Chondrocyte (in vitro differentiated cells): Measurements from ENCODE around the gene CHN1. TPM values are rescaled to one million over a fixed set of nuclear protein-coding genes. Genes with fewer than 3 reads are reported as not detected.

ENCODE experiments used
- DNase-seq: peaks from one replicate; pipeline ENCODE4 v3.0.0; 2021; ENCODE audit warnings: mixed read lengths, low spot score
- H3K27ac Mint-ChIP-seq: one replicate; pipeline ENCODE4 v1.8.0; 2021; ENCODE audit warnings: mild to moderate bottlenecking, moderate library complexity, mixed read lengths; ENCODE audit not compliant: unreplicated experiment
- H3K27me3 Mint-ChIP-seq: 2 replicates; pipeline ENCODE4 v1.8.0; 2021; ENCODE audit warnings: low read depth, mixed read lengths
- H3K36me3 Mint-ChIP-seq: 2 replicates; pipeline ENCODE4 v1.8.0; 2021; ENCODE audit warnings: low read depth, mixed read lengths
- H3K4me1 Mint-ChIP-seq: 2 replicates; pipeline ENCODE4 v1.8.0; 2021; ENCODE audit warnings: low read depth, mild to moderate bottlenecking, mixed read lengths
- H3K4me3 Mint-ChIP-seq: one replicate; pipeline ENCODE4 v1.8.0; 2021; ENCODE audit warnings: mild to moderate bottlenecking, moderate library complexity, mixed read lengths; ENCODE audit not compliant: unreplicated experiment
- H3K9me3 Mint-ChIP-seq: 2 replicates; pipeline ENCODE4 v1.8.0; 2021; ENCODE audit warnings: low read depth, mixed read lengths
- CTCF ChIP-seq: fragments of 200-600 bp; sonication (generic); IDR thresholded peaks from 2 replicates; pipeline ENCODE4 v1.5.0; 2021; ENCODE audit warnings: antibody characterized with exemption, mild to moderate bottlenecking, moderate library complexity
- total RNA-seq: library from RNA; stranded (reverse); gene quantifications from 3 replicates; pipeline ENCODE4 v1.2.1, GENCODE V29; 2021

The CHN1 gene
- total RNA-seq, 1 donor from 2014 or later: 23.1 TPM

- no peaks in the 10 kb centered on the region for H3K9me3 Mint-ChIP-seq
- no peaks in the 10 kb centered on the region for H3K36me3 Mint-ChIP-seq
- H3K4me3 Mint-ChIP-seq: no peak overlapping the region
- H3K27me3 Mint-ChIP-seq: no peaks in the 10 kb centered on the region
- no peak for TF ChIP-seq CTCF
- H3K27ac Mint-ChIP-seq: no peak overlapping the region
- DNase-seq: no peak
- peaks cover 67% of the 10 kb centered on the region for H3K4me1 Mint-ChIP-seq
Measured at GRCh38 chr2:174768557-174768956, 236.6 kb downstream of the CHN1 start.

GRCh38 chr2:174766271-174766670 lies 238.9 kb downstream of the CHN1 start:
- TF ChIP-seq CTCF: no peak
- no peak overlapping the region for H3K4me3 Mint-ChIP-seq
- DNase-seq: no peak
- no peaks in the 10 kb centered on the region for H3K27me3 Mint-ChIP-seq
- peaks cover 67% of the 10 kb centered on the region for H3K4me1 Mint-ChIP-seq
- no peaks in the 10 kb centered on the region for H3K36me3 Mint-ChIP-seq
- no peak overlapping the region for H3K27ac Mint-ChIP-seq
- no peaks in the 10 kb centered on the region for H3K9me3 Mint-ChIP-seq

- no peak for TF ChIP-seq CTCF
- Mint-ChIP-seq H3K9me3 (no peaks in the 10 kb centered on the region), H3K4me1 (peaks cover 69% of the 10 kb centered on the region), H3K27ac (peak overlapping the region; percentile 68), H3K4me3 (no peak overlapping the region), H3K27me3 (no peaks in the 10 kb centered on the region), H3K36me3 (no peaks in the 10 kb centered on the region)
- no peak for DNase-seq
Measured at GRCh38 chr2:174765576-174765975, 239.6 kb downstream of the CHN1 start.

GRCh38 chr2:174764280-174765255 lies 240.6 kb downstream of the CHN1 start, which contains the start of gene CHRNA1:
Gene CHRNA1, minus strand, starts transcription at chr2:174764472. Its CDS starts 78 bp downstream, at chr2:174764394.
- H3K4me1 Mint-ChIP-seq: peaks cover 69% of the 10 kb centered on the region
- H3K27me3 Mint-ChIP-seq: no peaks in the 10 kb centered on the region
- H3K4me3 Mint-ChIP-seq: peak within 1 kb of the TSS; percentile 16
- no peaks in the 10 kb centered on the region for H3K36me3 Mint-ChIP-seq
- H3K9me3 Mint-ChIP-seq: no peaks in the 10 kb centered on the region
- DNase-seq: no peak
- TF ChIP-seq CTCF: no peak
- H3K27ac Mint-ChIP-seq: peak within 1 kb of the TSS; percentile 92

GRCh38 chr2:174763780-174764179 lies 241.4 kb downstream of the CHN1 start:
- DNase-seq: no peak
- H3K27ac Mint-ChIP-seq: peak overlapping the region; percentile 92
- TF ChIP-seq CTCF: peak; percentile 12
- H3K4me3 Mint-ChIP-seq: peak overlapping the region; percentile 16
- no peaks in the 10 kb centered on the region for H3K27me3 Mint-ChIP-seq
- H3K9me3 Mint-ChIP-seq: no peaks in the 10 kb centered on the region
- peaks cover 69% of the 10 kb centered on the region for H3K4me1 Mint-ChIP-seq
- H3K36me3 Mint-ChIP-seq: no peaks in the 10 kb centered on the region
